SK-N-SH treated with all-trans-retinoic acid at 6 μM for 48 hours (cell line): ENCODE results near the gene NYAP2.

Experiments used
- ATAC-seq: fragments of 200-7000 bp; cut with Tn5 transposase; 3 replicates; pipeline ENCODE4 v1.9.1; 2020; ENCODE audit warnings: mild to moderate bottlenecking, moderate library complexity
- ARNTL ChIP-seq: fragments of 450-650 bp; formaldehyde crosslinking; IDR thresholded peaks from 2 replicates; pipeline ENCODE4 v1.5.0; 2020; ENCODE audit warnings: low read depth, mild to moderate bottlenecking, moderate library complexity, borderline replicate concordance
- BACH2 ChIP-seq: fragments of 250-450 bp; sonication (Bioruptor Pico); IDR thresholded peaks from 2 replicates; pipeline ENCODE4 v1.9.0; 2021; ENCODE audit warnings: mild to moderate bottlenecking, borderline replicate concordance
- ESRRG ChIP-seq: fragments of 250-450 bp; sonication (Bioruptor Pico); IDR thresholded peaks from 2 replicates; pipeline ENCODE4 v1.6.1; 2021; ENCODE audit warnings: mild to moderate bottlenecking
- GLIS3 ChIP-seq: fragments of 250-450 bp; sonication (Bioruptor Pico); IDR thresholded peaks from 2 replicates; pipeline ENCODE4 v1.5.0; 2020; ENCODE audit warnings: mild to moderate bottlenecking, moderate library complexity
- ISL1 ChIP-seq: fragments of 250-450 bp; sonication (Bioruptor Pico); IDR thresholded peaks from 2 replicates; pipeline ENCODE4 v2.1.2; 2022; ENCODE audit warnings: mild to moderate bottlenecking, moderate library complexity
- OSR1 ChIP-seq: fragments of 250-450 bp; sonication (Bioruptor Pico); IDR thresholded peaks from 2 replicates; pipeline ENCODE4 v1.8.0; 2022; ENCODE audit warnings: moderate library complexity, mild to moderate bottlenecking, inconsistent platforms
- PPARA ChIP-seq: fragments of 250-450 bp; sonication (Bioruptor Pico); IDR thresholded peaks from 2 replicates; pipeline ENCODE4 v1.5.0; 2020; ENCODE audit warnings: mild to moderate bottlenecking, borderline replicate concordance
- RARB ChIP-seq: fragments of 250-450 bp; sonication (Bioruptor Pico); IDR thresholded peaks from 2 replicates; pipeline ENCODE4 v1.8.0; 2021; ENCODE audit warnings: mild to moderate bottlenecking, moderate library complexity
- SNAI2 ChIP-seq: fragments of 250-450 bp; sonication (Bioruptor Pico); IDR thresholded peaks from 2 replicates; pipeline ENCODE4 v1.5.0; 2020; ENCODE audit warnings: mild to moderate bottlenecking, moderate library complexity
- TCF4 ChIP-seq: fragments of 250-450 bp; sonication (Bioruptor Pico); IDR thresholded peaks from 2 replicates; pipeline ENCODE4 v1.8.0; 2021; ENCODE audit warnings: mild to moderate bottlenecking, moderate library complexity, borderline replicate concordance
- TOX ChIP-seq: fragments of 250-450 bp; sonication (Bioruptor Pico); IDR thresholded peaks from 2 replicates; pipeline ENCODE4 v1.8.0; 2021; ENCODE audit warnings: mild to moderate bottlenecking, moderate library complexity, borderline replicate concordance
- ZC3H10 ChIP-seq: fragments of 250-450 bp; sonication (Bioruptor Pico); IDR thresholded peaks from 2 replicates; pipeline ENCODE4 v1.5.1; 2021; ENCODE audit warnings: mild to moderate bottlenecking, moderate library complexity
- ZFP3 ChIP-seq: fragments of 250-450 bp; sonication (Bioruptor Pico); IDR thresholded peaks from 2 replicates; pipeline ENCODE4 v1.5.0; 2020; ENCODE audit warnings: mild to moderate bottlenecking, moderate library complexity
- ZFP30 ChIP-seq: fragments of 450-650 bp; formaldehyde crosslinking; IDR thresholded peaks from 2 replicates; pipeline ENCODE4 v1.5.0; 2022; ENCODE audit warnings: mild to moderate bottlenecking, moderate library complexity
- ZNF70 ChIP-seq: fragments of 450-650 bp; formaldehyde crosslinking; IDR thresholded peaks from 2 replicates; pipeline ENCODE4 v1.5.0; 2020; ENCODE audit warnings: mild to moderate bottlenecking, moderate library complexity
- ZNF8 ChIP-seq: fragments of 450-650 bp; formaldehyde crosslinking; IDR thresholded peaks from 2 replicates; pipeline ENCODE4 v1.5.0; 2020; ENCODE audit warnings: mild to moderate bottlenecking, moderate library complexity
- TF ChIP-seq, protein P1 (sequence below): fragments of 250-450 bp; sonication (Bioruptor Pico); IDR thresholded peaks from 2 replicates; pipeline ENCODE4 v1.5.0; 2020; ENCODE audit warnings: mild to moderate bottlenecking, moderate library complexity
- TF ChIP-seq, protein P2 (sequence below): fragments of 250-450 bp; sonication (Bioruptor Pico); IDR thresholded peaks from 2 replicates; pipeline ENCODE4 v1.5.1; 2021; ENCODE audit warnings: mild to moderate bottlenecking, moderate library complexity
- TF ChIP-seq, protein P3 (sequence below): fragments of 250-450 bp; sonication (Bioruptor Pico); IDR thresholded peaks from 2 replicates; pipeline ENCODE4 v1.8.0; 2021; ENCODE audit warnings: low read depth, mild to moderate bottlenecking, moderate library complexity, borderline replicate concordance
- TF ChIP-seq, protein P4 (sequence below): fragments of 250-450 bp; sonication (Bioruptor Pico); IDR thresholded peaks from 2 replicates; pipeline ENCODE4 v1.5.1; 2020; ENCODE audit warnings: low read depth, mild to moderate bottlenecking, moderate library complexity

NYAP2 gene

DNA sequence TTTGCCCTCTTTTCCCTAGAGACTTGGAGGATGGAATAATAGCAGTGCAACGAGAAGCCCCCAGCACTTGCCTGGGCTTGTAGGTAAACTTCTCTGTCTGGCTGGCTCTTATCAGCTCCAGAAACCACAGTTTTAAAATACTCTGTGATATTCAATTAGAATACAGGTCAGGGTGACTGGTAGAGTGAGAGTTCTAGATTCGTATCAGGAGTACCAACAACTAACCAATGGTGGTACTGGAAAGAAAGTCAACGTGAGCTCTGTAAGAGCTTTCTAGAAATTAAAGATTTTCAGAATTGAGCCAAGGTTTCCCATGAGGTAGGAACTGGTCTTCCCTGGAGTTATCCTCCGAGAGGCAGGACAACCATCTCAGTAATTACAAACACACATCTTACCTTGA, 216.9 kb downstream of the NYAP2 start:
- ATAC-seq = no peak
- TF ChIP-seq TOX (CRISPR knock-in tag) (no peak), ZNF8 (CRISPR knock-in tag) (no peak), SNAI2 (CRISPR knock-in tag) (no peak), RARB (CRISPR knock-in tag) (no peak), ZFP3 (CRISPR knock-in tag) (no peak), ZFP30 (CRISPR knock-in tag) (no peak), OSR1 (CRISPR knock-in tag) (no peak), ZNF70 (CRISPR knock-in tag) (no peak), PPARA (CRISPR knock-in tag) (no peak), GLIS3 (CRISPR knock-in tag) (no peak), TCF4 (CRISPR knock-in tag) (no peak), BACH2 (no peak), ZC3H10 (CRISPR knock-in tag) (no peak)
- TF ChIP-seq, protein P1, sequence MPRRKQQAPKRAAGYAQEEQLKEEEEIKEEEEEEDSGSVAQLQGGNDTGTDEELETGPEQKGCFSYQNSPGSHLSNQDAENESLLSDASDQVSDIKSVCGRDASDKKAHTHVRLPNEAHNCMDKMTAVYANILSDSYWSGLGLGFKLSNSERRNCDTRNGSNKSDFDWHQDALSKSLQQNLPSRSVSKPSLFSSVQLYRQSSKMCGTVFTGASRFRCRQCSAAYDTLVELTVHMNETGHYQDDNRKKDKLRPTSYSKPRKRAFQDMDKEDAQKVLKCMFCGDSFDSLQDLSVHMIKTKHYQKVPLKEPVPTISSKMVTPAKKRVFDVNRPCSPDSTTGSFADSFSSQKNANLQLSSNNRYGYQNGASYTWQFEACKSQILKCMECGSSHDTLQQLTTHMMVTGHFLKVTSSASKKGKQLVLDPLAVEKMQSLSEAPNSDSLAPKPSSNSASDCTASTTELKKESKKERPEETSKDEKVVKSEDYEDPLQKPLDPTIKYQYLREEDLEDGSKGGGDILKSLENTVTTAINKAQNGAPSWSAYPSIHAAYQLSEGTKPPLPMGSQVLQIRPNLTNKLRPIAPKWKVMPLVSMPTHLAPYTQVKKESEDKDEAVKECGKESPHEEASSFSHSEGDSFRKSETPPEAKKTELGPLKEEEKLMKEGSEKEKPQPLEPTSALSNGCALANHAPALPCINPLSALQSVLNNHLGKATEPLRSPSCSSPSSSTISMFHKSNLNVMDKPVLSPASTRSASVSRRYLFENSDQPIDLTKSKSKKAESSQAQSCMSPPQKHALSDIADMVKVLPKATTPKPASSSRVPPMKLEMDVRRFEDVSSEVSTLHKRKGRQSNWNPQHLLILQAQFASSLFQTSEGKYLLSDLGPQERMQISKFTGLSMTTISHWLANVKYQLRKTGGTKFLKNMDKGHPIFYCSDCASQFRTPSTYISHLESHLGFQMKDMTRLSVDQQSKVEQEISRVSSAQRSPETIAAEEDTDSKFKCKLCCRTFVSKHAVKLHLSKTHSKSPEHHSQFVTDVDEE = no peak
- TF ChIP-seq, protein P2, sequence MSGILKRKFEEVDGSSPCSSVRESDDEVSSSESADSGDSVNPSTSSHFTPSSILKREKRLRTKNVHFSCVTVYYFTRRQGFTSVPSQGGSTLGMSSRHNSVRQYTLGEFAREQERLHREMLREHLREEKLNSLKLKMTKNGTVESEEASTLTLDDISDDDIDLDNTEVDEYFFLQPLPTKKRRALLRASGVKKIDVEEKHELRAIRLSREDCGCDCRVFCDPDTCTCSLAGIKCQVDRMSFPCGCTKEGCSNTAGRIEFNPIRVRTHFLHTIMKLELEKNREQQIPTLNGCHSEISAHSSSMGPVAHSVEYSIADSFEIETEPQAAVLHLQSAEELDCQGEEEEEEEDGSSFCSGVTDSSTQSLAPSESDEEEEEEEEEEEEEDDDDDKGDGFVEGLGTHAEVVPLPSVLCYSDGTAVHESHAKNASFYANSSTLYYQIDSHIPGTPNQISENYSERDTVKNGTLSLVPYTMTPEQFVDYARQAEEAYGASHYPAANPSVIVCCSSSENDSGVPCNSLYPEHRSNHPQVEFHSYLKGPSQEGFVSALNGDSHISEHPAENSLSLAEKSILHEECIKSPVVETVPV = no peak
- TF ChIP-seq, protein P3, sequence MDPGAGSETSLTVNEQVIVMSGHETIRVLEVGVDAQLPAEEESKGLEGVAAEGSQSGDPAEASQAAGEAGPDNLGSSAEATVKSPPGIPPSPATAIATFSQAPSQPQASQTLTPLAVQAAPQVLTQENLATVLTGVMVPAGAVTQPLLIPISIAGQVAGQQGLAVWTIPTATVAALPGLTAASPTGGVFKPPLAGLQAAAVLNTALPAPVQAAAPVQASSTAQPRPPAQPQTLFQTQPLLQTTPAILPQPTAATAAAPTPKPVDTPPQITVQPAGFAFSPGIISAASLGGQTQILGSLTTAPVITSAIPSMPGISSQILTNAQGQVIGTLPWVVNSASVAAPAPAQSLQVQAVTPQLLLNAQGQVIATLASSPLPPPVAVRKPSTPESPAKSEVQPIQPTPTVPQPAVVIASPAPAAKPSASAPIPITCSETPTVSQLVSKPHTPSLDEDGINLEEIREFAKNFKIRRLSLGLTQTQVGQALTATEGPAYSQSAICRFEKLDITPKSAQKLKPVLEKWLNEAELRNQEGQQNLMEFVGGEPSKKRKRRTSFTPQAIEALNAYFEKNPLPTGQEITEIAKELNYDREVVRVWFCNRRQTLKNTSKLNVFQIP (CRISPR knock-in tag) = no peak

DNA sequence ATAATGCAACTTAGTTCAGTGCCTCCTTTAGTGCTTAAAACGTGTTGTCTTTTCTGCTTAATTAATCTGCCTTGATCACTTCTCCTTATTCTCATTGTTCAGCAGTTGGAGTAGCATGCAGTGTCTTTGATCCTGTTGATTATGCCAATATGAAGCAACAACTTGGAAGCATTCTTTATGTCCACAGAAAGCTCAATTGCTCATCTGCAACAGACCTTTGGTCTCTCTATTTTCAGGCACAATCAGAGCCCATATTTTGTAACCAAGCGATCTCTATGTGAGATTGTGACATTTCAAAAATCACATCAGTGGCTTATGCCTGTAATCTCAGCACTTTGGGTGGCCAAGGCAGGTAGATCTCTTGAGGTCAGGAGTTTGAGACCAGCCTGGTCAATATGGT, 217.3 kb downstream of the NYAP2 start:
- TF ChIP-seq ZNF70 (CRISPR knock-in tag) (no peak), BACH2 (no peak), RARB (CRISPR knock-in tag) (no peak), ZC3H10 (CRISPR knock-in tag) (no peak), PPARA (CRISPR knock-in tag) (no peak)
- TF ChIP-seq, protein P3 (CRISPR knock-in tag) = no peak
- TF ChIP-seq, protein P1 = no peak
- ATAC-seq = no peak

DNA sequence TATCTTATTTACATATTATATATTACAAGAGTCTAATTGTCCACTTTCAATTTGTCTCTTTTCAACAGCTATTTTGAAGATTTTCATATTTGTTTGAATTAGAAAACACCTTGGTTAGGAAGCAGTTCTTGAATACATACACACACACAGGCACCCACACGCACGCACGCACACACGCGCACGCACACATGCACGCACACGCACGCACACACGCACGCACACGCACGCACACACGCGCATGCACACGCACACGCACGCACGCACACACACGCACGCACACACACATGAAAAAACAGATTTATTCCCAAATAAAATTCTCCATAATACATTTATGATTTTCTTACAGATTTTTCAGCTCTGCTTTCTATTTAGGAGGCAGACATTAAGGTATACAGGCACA, 220.7 kb downstream of the NYAP2 start:
- no peak for ATAC-seq
- TF ChIP-seq PPARA (CRISPR knock-in tag) (no peak), ZNF70 (CRISPR knock-in tag) (no peak), RARB (CRISPR knock-in tag) (no peak), ESRRG (CRISPR knock-in tag) (no peak), BACH2 (no peak), SNAI2 (CRISPR knock-in tag) (no peak), ZFP3 (CRISPR knock-in tag) (no peak), ZFP30 (CRISPR knock-in tag) (no peak), ISL1 (CRISPR knock-in tag) (no peak), ARNTL (no peak), TOX (CRISPR knock-in tag) (no peak), GLIS3 (CRISPR knock-in tag) (no peak), OSR1 (CRISPR knock-in tag) (no peak)
- TF ChIP-seq, protein P4, sequence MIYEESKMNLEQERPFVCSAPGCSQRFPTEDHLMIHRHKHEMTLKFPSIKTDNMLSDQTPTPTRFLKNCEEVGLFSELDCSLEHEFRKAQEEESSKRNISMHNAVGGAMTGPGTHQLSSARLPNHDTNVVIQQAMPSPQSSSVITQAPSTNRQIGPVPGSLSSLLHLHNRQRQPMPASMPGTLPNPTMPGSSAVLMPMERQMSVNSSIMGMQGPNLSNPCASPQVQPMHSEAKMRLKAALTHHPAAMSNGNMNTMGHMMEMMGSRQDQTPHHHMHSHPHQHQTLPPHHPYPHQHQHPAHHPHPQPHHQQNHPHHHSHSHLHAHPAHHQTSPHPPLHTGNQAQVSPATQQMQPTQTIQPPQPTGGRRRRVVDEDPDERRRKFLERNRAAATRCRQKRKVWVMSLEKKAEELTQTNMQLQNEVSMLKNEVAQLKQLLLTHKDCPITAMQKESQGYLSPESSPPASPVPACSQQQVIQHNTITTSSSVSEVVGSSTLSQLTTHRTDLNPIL (CRISPR knock-in tag) = no peak
- TF ChIP-seq, protein P2 = no peak
